22Rv1 (cell line): ENCODE results near the gene SHROOM2.
A peak's percentile ranks its signal among the peaks of the same experiment; 100 is the strongest.

Experiments
- H3K27ac ChIP-seq: fragments of 450-650 bp; 2 replicates; pipeline ENCODE4 v1.5.1; 2017
- CTCF ChIP-seq: fragments of 450-650 bp; IDR thresholded peaks from 2 replicates; pipeline ENCODE4 v1.5.1; 2017; ENCODE audit warnings: mild to moderate bottlenecking
- ZFX ChIP-seq: fragments of 450-650 bp; IDR thresholded peaks from 2 replicates; pipeline ENCODE4 v1.6.1; 2017; ENCODE audit warnings: antibody characterized with exemption, borderline replicate concordance

Gene SHROOM2

GRCh38 chrX:9867226-9867625 lies 81.0 kb downstream of the SHROOM2 start:
- no peak overlapping the region for H3K27ac ChIP-seq
- TF ChIP-seq CTCF: no peak
- no peak for TF ChIP-seq ZFX

GRCh38 chrX:9867753-9868152 lies 81.5 kb downstream of the SHROOM2 start:
- H3K27ac ChIP-seq: no peak overlapping the region

GRCh38 chrX:9871701-9872268 lies 85.6 kb downstream of the SHROOM2 start:
- no peak for TF ChIP-seq CTCF
- TF ChIP-seq ZFX: no peak
- H3K27ac ChIP-seq: no peak overlapping the region

More at GRCh38 chrX:9867753-9868152, 81.5 kb downstream of the SHROOM2 start:
- TF ChIP-seq CTCF (no peak), ZFX (no peak)

DNA sequence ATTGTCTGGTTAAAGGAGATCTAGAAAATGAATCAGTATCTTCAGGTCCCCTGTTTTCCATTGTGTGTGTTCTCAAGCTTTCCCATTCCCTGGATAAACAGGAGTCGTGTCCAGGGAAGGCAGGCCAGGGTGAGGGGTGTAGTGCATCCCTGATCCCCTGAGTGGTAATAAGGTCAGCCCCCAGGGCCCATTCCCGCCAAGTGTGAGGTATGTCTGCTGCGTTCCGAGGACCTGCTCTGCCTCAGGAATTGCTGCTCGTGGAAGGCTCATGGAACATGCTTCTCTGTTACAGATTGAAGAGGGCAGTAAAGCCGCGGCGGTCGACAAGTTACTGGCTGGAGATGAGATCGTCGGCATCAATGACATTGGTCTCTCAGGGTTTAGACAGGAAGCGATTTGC lies 87.1 kb downstream of the SHROOM2 start:
- H3K27ac ChIP-seq: no peak overlapping the region
- no peak for TF ChIP-seq CTCF

- no peak overlapping the region for H3K27ac ChIP-seq
- peak; percentile 67 for TF ChIP-seq CTCF
- no peak for TF ChIP-seq ZFX
These were observed 87.7 kb downstream of the SHROOM2 start for GRCh38 chrX:9873952-9874351.

DNA sequence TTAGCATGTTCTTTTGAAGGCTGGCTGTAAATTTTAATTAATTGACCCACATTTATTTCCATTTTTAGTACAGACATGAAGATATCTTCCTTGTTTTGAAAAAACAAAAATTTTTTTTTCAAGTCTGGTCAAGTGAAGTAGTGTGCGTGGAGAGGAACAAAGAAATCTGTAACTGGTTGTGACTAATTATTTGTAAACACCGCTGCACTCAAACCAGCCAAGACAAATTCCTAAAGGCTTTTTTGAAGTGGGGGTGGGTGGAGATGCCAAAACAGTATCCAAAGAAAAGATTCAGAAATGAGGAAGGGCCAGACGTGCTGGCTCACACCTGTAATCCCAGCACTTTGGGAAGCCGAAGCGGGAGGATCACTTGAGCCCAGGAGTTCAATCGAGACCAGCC lies 88.3 kb downstream of the SHROOM2 start:
- TF ChIP-seq CTCF: no peak
- TF ChIP-seq ZFX: no peak

GRCh38 chrX:9875801-9876200 lies 89.6 kb downstream of the SHROOM2 start:
- TF ChIP-seq ZFX: no peak
- no peak for TF ChIP-seq CTCF
- no peak overlapping the region for H3K27ac ChIP-seq

More for the DNA sequence above, 88.3 kb downstream of the SHROOM2 start:
- no peak overlapping the region for H3K27ac ChIP-seq
